Measurements from ENCODE around the gene SYTL3.

SYTL3 gene

DNA sequence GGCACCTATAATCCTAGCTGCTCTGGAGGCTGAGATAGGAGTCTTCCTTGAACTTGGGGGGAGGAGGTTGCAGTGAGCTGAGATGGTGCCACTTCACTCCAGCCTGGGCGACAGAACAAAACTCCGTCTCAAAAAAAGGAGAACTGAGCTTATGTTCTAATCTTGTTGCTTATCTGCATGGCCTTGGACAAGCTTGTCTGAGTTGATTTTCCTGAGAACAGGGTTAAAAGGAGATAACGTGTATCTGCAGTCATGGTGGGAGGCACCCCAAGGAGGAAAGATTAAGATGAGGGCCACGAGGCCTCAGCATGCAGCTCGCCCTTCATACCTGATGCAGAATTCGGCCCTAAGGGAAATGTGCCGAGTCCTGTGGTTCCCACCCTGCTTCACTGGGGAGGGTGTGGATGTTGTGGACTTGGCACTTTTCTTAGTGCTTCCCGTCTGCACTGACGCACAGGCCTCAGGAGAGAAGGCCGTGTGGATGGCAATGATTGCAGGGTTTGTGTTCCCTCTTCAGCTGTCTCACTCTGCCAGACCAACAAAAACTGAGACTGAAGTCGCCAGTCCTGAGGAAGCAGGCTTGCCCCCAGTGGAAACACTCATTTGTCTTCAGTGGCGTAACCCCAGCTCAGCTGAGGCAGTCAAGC is 113.1 kb downstream of the SYTL3 start:
- no peak for DNase-seq

DNA sequence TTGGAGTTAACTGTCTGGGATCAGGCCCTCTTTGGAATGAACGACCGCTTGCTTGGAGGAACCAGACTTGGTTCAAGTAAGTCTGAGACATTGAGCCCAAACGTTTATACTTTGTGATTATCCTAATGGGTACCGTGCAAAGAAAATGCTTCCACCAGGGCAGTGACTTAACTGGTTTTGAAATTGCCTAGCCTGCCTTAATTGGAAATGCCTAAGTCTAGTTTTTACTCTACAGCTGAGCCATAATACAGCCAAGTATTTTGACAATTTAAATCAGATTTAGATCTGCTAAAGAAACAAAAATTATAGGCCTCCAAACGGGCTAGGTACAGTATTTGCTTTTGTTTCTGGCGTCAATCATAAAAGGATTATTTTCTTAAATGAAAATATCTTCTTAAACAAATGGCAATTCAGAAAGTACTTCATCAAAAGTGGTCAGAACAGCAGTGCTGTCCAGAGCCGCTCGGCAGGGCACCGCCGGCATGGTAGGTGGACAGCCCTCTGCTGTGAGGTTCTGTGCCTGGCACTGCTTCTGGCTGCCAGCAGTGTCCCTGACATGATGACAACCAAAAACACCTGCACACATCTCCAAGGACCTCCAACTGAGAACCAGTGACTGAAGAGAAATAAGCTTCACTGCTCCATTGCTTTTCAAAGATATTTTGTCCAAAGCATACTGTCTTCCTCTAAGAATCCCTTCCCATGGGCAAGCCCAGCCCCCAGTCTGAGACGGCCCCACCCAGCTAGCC is 113.8 kb downstream of the SYTL3 start:
- no peak for DNase-seq

- no peak for DNase-seq
Observed at GRCh38 chr6:158764183-158764849, 114.5 kb downstream of the SYTL3 start.

DNA sequence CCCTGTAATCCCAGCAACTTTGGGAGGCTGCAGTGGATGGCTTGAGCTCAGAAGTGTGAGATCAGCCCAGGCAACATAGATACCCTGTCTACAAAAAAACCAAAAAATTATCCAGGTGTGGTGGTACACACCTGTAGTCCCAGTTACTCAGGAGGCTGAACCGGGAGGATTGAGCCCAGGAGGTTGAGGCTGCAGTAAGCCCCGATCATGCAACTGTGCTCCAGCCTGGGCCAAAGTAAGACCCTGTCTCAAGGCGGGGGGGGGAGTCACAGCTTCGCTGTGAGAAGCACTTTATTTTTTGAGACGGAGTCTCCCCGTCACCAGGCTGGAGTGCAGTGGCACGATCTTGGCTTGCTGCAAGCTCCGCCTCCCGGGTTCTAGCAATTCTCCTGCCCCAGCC is 115.1 kb downstream of the SYTL3 start:
- DNase-seq: no peak

DNA sequence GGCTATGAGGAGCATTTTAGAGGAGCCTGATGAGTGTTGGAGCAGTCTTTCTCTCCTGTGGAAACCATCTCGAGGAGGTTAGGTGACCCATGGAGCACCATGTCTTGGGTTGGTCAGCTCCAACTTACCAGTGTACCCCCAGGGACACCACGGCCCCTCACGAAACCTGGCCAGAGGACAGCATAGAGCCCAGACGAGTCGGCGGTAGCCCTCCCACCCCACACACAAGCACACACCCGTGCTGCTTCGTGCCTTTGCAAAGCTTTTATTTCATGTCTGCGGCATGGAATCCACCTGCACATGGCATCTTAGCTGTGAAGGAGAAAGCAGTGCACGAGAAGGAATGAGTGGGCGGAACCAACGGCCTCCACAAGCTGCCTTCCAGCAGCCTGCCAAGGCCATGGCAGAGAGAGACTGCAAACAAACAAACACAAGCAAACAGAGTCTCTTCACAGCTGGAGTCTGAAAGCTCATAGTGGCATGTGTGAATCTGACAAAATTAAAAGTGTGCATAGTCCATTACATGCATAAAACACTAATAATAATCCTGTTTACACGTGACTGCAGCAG is 115.7 kb downstream of the SYTL3 start:
- DNase-seq: no peak

- DNase-seq: no peak
Observed at GRCh38 chr6:158766621-158767455, 117.0 kb downstream of the SYTL3 start.

GRCh38 chr6:158767709-158768108 is 117.9 kb downstream of the SYTL3 start:
- no peak for DNase-seq

DNA sequence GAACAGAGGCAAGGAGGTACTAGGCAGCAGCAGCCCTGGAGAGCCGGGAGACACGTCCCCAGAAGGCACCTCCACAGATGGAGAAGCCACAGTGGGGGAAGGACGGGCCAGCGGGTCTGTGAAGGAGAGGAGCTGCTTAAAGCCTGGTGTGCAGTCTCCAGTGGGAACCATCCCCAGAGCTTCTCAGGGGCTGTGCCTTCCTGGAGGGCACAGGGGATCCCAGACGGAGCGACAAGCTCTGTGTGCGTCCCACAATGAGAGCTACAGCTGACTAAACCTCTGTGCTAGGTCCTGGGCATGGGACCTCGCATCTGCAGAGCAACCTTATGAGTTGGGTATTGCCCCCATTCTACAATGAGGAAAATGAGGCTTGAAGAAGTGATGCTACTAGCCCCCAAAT is 118.6 kb downstream of the SYTL3 start:
- no peak for DNase-seq

DNA sequence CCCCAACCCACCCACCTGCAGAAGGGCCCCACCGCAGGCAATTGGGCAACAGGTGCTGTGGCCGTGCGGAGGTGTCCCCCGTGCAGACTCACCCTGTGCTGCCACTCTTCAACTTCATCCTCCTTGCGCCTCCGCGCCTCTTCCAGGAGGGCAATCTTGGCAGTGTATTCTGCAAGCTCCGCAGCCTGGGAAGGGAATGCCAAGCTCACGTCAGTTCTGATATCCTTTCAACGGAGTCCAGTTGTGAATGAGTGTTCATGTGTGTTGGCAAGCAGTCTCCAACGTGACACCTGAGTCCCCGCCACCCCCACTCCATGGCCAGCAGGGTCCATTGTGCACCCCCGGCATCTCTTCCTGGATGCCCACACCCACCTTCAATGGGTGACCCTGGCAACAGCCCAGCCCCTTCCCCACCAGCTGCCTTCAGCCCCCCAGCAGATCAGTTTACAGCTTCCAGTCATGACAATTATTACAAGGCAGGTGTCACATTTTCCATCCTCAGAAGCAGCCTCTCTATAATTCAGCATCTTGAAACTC is 119.4 kb downstream of the SYTL3 start:
- DNase-seq: no peak

DNA sequence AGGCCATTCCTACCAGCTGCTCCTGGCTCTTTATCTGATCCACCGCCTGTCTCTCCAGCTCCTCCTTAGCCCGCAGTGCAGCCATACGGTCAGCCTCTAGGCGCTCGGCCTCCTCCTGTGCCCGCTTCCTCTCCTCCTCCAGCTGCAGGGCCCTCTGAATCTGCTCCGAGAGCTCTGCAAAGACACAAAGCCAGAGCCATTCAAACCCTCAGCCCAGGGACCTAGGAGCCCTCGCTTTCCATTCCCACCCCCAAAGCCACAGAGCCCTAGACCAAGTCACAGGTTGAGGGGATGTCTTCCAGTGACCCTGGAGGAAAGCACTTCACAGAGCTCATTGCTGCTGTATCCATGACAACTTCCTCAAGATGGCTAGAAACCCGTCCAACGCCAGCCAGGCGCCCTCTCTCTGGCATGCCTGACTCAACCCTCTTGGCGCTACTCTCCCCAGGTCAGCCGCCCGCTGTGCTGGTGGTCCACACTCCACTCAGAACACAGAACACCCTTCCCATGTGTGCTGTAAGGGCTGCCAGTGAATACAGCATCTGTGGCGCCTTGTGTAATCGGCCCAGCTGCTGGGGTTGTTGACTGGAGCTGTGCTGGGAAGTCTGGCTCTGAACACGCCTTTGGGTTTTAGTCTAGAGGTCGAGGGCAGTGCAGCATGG is 120.0 kb downstream of the SYTL3 start:
- DNase-seq: no peak

DNA sequence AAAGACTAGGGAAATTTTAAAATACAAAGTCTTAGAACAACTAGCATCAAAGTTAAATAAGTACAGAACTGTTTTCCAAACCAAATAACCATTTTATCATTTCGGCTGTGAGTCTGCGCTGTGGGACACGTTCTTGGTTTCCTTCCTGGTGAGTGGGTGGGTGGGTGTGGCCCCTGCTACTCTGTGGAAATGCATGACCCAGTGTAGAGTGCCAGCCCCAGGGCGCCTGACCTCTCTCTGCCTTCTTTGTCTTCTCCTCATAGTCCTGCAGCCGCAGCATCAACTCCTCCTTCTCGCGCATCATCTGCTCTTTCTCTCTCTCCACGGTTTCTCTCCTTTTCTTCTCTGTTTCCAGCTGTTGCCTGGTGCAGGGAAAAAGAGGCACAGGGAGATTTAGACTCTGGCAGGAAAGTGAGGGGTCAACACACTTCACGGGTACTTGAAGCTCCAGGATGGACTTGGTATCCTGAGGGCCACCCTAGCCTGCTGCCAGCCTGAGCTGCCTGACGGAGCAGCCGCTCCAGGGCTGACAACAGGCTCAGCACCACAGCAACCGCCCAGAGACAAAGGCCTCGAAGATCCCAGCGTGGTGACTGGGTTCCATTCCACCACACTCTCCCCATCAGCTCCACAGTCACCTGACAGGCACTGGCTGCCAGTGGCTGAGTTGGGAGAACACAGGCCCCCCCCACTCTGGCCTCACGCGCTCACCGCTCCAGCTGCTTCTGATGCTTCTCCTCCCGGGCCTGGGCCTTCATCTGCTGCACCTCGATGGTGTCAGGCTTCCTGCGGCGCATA is 120.9 kb downstream of the SYTL3 start:
- no peak for DNase-seq

DNA sequence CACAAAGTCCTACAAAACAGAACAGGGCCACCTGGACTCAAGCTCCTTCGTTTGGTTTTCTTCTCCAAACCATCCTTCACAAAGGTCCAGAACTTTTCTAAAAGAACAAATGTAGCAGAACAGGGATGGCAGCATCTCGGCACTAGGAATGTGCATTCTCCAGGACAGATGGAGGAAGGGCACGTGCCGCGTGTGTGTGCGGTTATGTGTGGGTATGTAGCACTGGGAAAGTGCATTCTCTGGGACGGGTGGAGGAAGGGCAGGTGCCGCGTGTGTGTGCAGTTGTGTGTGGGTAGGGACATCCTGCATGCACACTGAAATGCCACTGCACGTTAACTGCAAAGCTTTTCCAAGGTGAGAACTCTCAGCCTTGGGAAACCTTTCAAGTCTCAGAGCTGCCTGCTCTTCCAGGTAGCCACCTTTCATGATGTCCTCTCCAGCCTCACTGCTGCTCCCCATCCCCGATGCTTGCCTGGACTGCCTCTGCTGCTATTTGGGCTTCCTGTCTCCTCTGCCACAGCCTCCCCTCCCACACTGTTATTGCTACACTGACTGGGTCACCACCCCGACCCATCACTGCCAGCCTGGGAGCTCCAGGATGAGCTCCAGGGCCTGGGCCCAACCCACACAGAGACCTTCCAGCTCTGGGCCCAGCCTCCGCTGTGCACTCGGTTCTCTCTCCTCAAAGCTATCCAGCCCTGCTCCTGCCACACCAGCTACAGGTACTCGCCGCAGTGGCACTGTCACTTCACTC is 121.7 kb downstream of the SYTL3 start:
- no peak for DNase-seq

- no peak for DNase-seq
Observed at GRCh38 chr6:158772172-158772571, 122.3 kb downstream of the SYTL3 start.

DNA sequence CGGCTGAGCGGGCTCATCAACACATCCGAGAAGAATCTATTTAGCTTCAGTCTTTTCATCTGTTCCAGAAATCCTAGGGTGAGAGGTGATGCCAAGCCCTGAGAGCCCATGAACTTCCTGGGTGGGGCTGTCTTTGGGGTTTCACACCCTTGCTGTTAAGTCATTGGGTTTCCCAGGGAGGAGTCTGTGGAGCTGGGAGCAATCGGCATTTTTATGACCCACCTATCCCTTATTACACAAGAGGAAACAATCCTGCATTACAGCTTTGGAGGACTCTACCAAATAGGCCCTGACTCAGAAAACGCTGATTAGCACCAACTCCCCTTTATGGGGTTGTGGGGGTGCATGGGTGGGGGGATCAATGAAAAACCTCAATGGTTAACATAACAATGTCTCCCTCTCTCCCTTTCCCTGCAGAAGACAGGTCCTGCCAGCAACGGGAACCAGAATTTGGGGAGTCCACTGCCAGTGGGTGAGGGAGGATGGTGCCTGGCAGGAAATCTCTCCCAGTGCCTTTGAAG is 123.1 kb downstream of the SYTL3 start:
- DNase-seq: no peak

DNA sequence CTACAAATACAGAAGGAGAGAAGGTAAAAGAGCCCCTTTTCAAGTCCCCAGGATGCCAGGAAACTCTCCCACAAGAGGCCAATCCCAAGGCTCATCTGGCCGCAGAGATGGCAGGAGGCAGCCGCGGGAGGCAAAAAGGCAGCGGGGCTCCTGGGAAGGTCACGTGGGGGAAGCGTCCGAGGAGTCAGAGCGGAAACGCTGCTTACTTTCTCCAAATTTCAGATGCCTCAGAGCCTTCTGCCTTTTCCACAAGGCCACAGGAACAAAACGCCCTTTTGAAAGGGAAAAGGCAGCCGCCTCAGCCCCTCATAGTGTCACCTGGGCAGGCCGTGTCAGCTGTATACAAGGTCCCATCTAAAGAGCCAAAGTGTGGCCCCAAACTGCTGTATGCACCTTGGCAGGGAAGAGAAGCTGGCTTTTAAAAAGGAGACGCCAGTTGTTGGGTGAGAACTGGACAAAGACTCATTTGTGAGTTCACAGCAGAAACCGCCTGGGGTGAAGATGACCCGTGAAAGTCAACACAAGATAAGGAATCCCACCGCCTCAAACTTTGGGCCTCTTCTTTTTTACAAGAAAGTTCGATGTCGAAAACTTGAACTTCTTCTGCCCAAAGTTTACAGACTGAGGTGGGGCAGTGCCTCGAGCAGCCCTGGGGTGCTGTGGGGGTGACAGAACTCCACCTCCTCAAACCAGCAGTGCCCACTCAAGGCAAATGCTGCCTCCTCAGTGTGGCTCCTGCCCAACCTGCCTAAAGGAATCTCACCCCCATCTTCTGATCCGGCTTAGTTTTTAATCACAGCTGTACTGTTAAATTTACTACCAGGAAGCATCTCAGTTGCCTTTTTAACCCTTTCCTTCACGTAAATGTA is 124.0 kb downstream of the SYTL3 start:
- no peak for DNase-seq

DNA sequence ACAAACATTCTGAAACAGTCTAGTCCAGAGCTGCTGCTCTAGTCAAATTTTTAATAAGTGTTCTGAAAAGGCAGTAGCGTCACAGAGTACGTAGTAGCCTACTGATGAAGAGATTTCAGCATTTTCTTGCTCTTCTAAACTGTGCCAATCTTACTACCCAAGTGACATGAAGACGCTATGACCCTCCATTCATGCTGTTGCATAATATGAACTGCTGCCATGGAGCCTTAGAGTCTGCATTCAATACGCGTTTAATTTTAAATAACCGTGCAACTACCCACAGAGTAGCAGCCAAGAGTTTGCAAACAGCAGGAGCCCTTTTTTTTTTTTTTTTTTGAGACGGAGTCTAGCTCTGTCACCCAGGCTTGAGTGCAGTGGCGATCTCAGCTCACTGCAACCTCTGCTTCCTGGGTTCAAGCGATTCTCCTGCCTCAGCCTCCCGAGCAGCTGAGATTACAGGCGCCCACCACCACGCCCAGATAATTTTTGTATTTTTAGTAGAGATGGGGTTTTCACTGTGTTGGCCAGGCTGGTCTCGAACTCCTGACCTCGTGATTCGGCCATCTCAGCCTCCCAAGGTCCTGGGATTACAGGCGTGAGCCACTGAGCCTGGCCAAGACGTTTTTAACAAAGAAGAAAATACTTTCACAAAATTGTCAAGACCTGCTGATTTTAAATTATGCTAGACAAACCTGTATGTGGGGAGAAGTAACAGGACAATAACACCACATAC is 125.0 kb downstream of the SYTL3 start:
- DNase-seq: no peak

GRCh38 chr6:158775832-158776231 is 126.0 kb downstream of the SYTL3 start:
- DNase-seq: no peak

- DNase-seq: no peak
Observed at GRCh38 chr6:158776737-158777136, 126.9 kb downstream of the SYTL3 start.

Data from activated CD8-positive, alpha-beta memory T cell treated with anti-CD3 and anti-CD28 coated beads, Interleukin-2, amount 50 U/mL, for 48 hours (primary cell).